ENCODE measurements around the gene VARS2.

GRCh38 chr6:30875244-30876038 is 38.6 kb upstream of the VARS2 start:
- no peak for TF ChIP-seq YY1 (IDR thresholded peaks at IDR 0.05; ENCODE audit: extremely low read depth, insufficient replicate concordance, low read depth, low read length)
- no peak for TF ChIP-seq TCF7L2 (IDR thresholded peaks at IDR 0.05; ENCODE audit: borderline replicate concordance, extremely low read depth, insufficient read depth, insufficient read length)
- TF ChIP-seq, protein P1, sequence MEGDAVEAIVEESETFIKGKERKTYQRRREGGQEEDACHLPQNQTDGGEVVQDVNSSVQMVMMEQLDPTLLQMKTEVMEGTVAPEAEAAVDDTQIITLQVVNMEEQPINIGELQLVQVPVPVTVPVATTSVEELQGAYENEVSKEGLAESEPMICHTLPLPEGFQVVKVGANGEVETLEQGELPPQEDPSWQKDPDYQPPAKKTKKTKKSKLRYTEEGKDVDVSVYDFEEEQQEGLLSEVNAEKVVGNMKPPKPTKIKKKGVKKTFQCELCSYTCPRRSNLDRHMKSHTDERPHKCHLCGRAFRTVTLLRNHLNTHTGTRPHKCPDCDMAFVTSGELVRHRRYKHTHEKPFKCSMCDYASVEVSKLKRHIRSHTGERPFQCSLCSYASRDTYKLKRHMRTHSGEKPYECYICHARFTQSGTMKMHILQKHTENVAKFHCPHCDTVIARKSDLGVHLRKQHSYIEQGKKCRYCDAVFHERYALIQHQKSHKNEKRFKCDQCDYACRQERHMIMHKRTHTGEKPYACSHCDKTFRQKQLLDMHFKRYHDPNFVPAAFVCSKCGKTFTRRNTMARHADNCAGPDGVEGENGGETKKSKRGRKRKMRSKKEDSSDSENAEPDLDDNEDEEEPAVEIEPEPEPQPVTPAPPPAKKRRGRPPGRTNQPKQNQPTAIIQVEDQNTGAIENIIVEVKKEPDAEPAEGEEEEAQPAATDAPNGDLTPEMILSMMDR (IDR thresholded peaks at IDR 0.05 in 2 of 3, conservative IDR thresholded peaks at IDR 0.05 in 1 of 3; ENCODE audit: borderline replicate concordance in 1 of 3, insufficient read depth in 1 of 3, low read depth in 2 of 3, low read length in 2 of 3) = no peak
- no peak for TF ChIP-seq SIN3A (IDR thresholded peaks at IDR 0.05; ENCODE audit: low read depth)
